Mammary epithelial cell (primary cell): ENCODE results near the gene ASGR2.
"Not testable (repeated sequence)": the region's sequence is repeated elsewhere in the genome, so short reads cannot be mapped to it uniquely, and the experiment has no call there.

Source experiments
- CTCF ChIP-seq, 2 donors: IDR thresholded peaks in 1 of 2; conservative IDR thresholded peaks in 1 of 2; 2 replicates each; pipeline ENCODE4 v1.5.1; 2011 to 2012; ENCODE audit warnings: inconsistent platforms in 2 of 2, low read length in 2 of 2, mild to moderate bottlenecking in 2 of 2, control low read depth in 1 of 2, low read depth in 1 of 2; ENCODE audit not compliant: insufficient read depth in 1 of 2; ENCODE audit errors: extremely low read depth in 1 of 2
- EZH2 ChIP-seq: IDR thresholded peaks from 2 replicates; pipeline ENCODE4 v1.6.1; 2012; ENCODE audit warnings: low read length, inconsistent platforms, borderline replicate concordance

- TF ChIP-seq CTCF (conservative IDR thresholded peaks at IDR 0.05 in 1 of 2, IDR thresholded peaks at IDR 0.05 in 1 of 2; ENCODE audit: extremely low read depth in 1 of 2, insufficient read depth in 1 of 2, low read depth in 1 of 2, low read length in 2 of 2); EZH2: not testable (repeated sequence)
Measured at GRCh38 chr17:7100641-7101379, 13.8 kb downstream of the ASGR2 start.
